ENCODE measurements around the gene NKX6-1. TPM values are rescaled to one million over a fixed set of nuclear protein-coding genes. Genes with fewer than 3 reads are reported as not detected.
A peak's percentile ranks its signal among the peaks of the same experiment; 100 is the strongest.

The NKX6-1 gene
- total and polyA plus RNA-seq, 9 of the 15 experiments (the other 6 are each of a cell fraction or from before 2014, with no cell fraction given) = not detected

GRCh38 chr4:84470204-84470785 is 28.8 kb downstream of the NKX6-1 start:
- peak; percentile 84 for ATAC-seq
- Histone ChIP-seq H3K27me3 (ENCODE audit: control insufficient read depth in 2 of 2, insufficient read depth in 2 of 2, low read length in 2 of 2) (no peaks in the 10 kb centered on the region), H3K9ac (ENCODE audit: insufficient read depth in 1 of 2, low read depth in 2 of 2, low read length in 2 of 2) (no peak overlapping the region), H3K79me2 (ENCODE audit: control insufficient read depth, insufficient read depth, low read length) (no peaks in the 10 kb centered on the region), H4K20me1 (replicated peaks; ENCODE audit: control insufficient read depth, insufficient read depth, low read length) (no peaks in the 10 kb centered on the region), H3K27ac (ENCODE audit: extremely low read depth, low read depth, low read length) (no peak overlapping the region), H3K4me1 (replicated peaks in 1 of 2; ENCODE audit: control insufficient read depth in 2 of 2, insufficient read depth in 2 of 2, low read length in 2 of 2) (no peaks in the 10 kb centered on the region), H3K4me2 (ENCODE audit: insufficient read depth, low read length) (no peak overlapping the region), H3K9me3 (replicated peaks; ENCODE audit: control insufficient read depth, insufficient read depth, low read depth, low read length) (no peaks in the 10 kb centered on the region), H3K36me3 (ENCODE audit: control insufficient read depth, insufficient read depth, low read length) (no peaks in the 10 kb centered on the region), H3K4me3 (no peak overlapping the region), H3K9me1 (ENCODE audit: control insufficient read depth, insufficient read depth, low read length) (no peaks in the 10 kb centered on the region), H2AFZ (ENCODE audit: low read depth, low read length) (no peak overlapping the region)
- peak; percentile 23 to 41 (median 36); a peak in 3 of 6 replicates for TF ChIP-seq CTCF (IDR thresholded peaks at IDR 0.05 in 2 of 3, conservative IDR thresholded peaks at IDR 0.05 in 1 of 3; ENCODE audit: insufficient read depth in 2 of 3, low read depth in 1 of 3, low read length in 3 of 3)
- peak in 1 of 2 experiments; percentile 36; a peak in 2 of 4 replicates for TF ChIP-seq RAD21 (CRISPR knock-in tag; conservative IDR thresholded peaks at IDR 0.05 in 1 of 2, IDR thresholded peaks at IDR 0.05 in 1 of 2)
- no peak for TF ChIP-seq SIN3B (IDR thresholded peaks at IDR 0.05; ENCODE audit: low read depth)
- no peak for TF ChIP-seq PTTG1 (tag; IDR thresholded peaks at IDR 0.05; ENCODE audit: low read depth)
- TF ChIP-seq KAT2B (IDR thresholded peaks at IDR 0.05; ENCODE audit: low read depth, low read length) = no peak
- WGBS (ENCODE audit: insufficient coverage, low coverage, missing lambda C conversion rate) = 0% methylated on average over 4 of the region's 4 CpGs
- BruUV-seq (replicated peaks) = no TSS peak
- intact Hi-C loops (cut with micrococcal nuclease) (no loop called here), in situ Hi-C loops (cut with MboI) (no loop called here)
- ChIA-PET CTCF (ENCODE audit: low intra/inter-chr PET ratio) (no interaction called here), POLR2A (interaction anchor here (0.7 kb wide), 1 partner anchor 193 kb away, joined by 3 read pairs; no protein-coding TSS in a partner anchor)
- peak in 1 of 4 experiments; percentile 25 for DNase-seq (ENCODE audit: extremely low read depth in 1 of 4, low spot score in 3 of 4)
- peak; percentile 81 for FAIRE-seq
